IPS DF 19.7 (cell line): ENCODE results near the gene DPH6.
"Not testable (repeated sequence)": the region's sequence is repeated elsewhere in the genome, so short reads cannot be mapped to it uniquely, and the experiment has no call there.

Source experiments
- DNase-seq: peaks from one replicate; pipeline ENCODE4 v3.0.0-alpha.2; 2013; ENCODE audit warnings: low read depth, low spot score

Gene DPH6

GRCh38 chr15:35545824-35546510 is at the start of gene DPH6:
DPH6 (minus strand) TSS chr15:35546165; CDS start chr15:35546141, 24 bp downstream.
- peak; percentile 40 for DNase-seq

- DNase-seq = no peak
Observed at GRCh38 chr15:35595656-35596055, 49.7 kb upstream of the DPH6 start.

GRCh38 chr15:35591987-35592386 is 46.0 kb upstream of the DPH6 start:
- not testable (repeated sequence) for DNase-seq

DNA sequence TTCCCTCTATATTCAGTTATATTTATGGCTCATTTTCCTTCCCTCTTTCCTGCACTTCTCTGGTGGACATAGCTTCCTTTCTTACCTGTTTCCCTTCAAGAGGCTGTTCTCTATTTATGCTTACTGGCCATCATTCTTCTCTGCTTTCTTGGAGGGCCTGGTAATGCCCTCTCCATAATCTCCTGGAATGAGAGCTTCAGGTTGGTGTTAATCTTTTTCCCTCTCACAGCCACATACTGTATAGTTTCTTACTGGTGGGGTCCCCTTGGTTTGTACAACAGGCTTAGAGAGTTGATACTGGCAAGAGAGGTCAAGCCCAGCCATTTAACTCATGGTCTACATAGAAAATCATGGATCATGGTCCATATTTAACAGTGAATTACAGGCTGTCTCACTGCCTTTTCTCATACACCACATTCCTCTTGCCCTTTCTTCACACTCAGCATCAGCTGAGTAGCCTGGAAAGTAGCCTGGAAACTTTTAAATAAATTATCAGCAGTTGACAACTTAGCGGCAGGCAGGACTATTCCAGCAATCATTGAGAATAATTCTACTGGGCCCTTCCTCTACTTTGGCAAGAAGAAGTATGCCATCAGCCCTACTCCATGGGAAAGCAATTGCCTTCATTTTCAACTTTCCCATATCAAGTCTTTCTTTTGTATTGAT is 38.0 kb upstream of the DPH6 start:
- no peak for DNase-seq

DNA sequence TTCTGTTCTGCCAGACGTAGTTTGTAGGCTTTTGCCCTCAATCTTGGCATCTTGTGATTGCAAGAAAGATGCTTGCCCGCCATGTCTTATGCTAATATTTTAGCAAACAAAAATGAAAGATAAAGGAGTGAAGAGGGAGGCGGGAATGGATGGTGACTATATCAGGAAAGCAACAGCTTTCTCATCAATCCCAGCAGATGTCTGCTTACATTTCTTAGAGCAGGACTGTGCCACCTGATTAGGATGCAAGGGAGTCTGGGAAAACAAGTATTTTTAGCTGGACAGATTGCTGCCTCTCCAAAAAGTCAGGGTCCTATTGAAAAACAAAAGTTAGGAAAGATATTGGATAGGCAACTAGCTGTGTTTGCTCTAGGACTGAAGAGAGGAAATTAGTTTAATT is 34.6 kb upstream of the DPH6 start:
- DNase-seq = no peak

- DNase-seq = no peak
Observed at GRCh38 chr15:35567392-35567791, 21.4 kb upstream of the DPH6 start.

GRCh38 chr15:35566991-35567390 is 21.0 kb upstream of the DPH6 start:
- DNase-seq = no peak

DNA sequence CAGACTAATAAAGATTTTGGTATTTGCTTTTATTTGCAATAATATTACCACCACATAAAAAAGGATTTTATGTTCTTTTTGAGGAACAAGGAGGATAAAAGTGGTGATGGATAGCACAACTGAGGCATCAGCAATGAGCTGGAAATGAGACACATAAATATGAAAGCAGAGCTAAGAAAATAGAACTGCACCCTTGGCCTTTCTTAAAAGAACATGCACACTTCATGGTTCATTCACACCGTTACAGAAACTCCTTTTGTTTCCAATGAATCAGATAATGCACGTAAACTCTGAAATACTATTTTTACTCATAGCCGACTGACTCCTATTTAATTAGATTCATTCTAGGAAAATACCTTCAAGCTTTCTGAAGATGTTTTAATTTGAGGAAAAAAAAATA is 19.9 kb upstream of the DPH6 start:
- no peak for DNase-seq

DNA sequence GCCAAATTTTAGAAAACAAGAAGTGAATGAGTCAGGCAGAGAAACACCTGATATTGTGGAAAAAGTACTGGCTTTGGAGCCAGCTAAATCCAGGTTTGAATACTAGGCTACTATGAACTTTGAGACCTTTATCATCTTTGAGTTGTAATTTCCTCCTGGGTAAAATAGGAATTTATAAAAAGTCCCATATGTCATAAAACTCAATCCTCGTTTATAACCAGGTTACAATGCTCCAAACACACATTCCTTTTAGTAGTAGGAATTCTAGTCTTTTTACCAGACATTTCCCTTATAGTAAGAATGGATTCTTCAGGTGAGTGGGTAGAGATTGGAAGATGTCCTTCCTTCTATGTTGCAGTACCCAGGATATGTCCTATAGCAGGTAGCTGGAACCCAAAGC is 16.7 kb upstream of the DPH6 start:
- DNase-seq = no peak

GRCh38 chr15:35561308-35561707 is 15.3 kb upstream of the DPH6 start:
- DNase-seq = no peak

- no peak for DNase-seq
Observed at GRCh38 chr15:35560870-35561269, 14.9 kb upstream of the DPH6 start.

- no peak for DNase-seq
Observed at GRCh38 chr15:35560258-35560657, 14.3 kb upstream of the DPH6 start.

GRCh38 chr15:35559683-35560082 is 13.7 kb upstream of the DPH6 start:
- no peak for DNase-seq

- DNase-seq = no peak
Observed at GRCh38 chr15:35557544-35557943, 11.6 kb upstream of the DPH6 start.

GRCh38 chr15:35557012-35557411 is 11.0 kb upstream of the DPH6 start:
- no peak for DNase-seq

DNA sequence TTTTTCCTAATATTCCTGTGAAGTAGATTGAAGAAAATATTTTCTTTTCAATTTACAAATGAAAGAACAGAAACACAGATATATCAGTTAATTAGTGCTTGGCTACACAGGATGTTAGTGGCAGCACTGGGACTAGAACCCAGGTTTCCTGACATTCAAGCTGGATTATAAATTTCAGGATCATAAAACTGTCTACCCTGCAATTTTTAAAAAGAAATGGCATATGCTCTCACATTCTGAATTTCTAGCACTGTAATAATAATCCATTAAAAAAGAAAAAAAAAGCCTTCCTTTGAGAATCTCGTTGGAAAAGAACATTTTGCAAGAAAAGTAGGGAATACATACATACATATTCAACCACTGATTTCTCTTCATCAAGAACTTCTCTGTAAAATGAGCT is 9.3 kb upstream of the DPH6 start:
- DNase-seq = no peak

DNA sequence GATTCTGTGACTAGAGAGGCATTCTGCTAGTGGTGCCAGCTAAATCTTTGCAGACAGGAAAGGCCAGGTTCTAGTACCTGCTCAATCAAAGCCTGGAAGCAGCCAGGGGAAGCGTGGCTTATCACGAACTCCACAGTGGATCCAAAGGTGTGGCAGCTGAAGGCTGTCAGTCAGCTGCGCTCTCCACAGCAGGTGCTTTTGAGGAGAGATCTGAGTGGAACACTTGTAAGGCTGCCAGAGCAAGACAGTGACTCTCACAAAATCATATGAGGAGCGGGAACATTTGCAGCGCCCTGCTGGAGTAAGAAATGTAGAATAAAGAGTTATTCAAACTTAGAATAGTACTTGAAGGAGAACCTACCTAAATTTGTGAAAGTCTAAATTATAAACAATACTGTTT is 5.0 kb upstream of the DPH6 start:
- DNase-seq = no peak

DNA sequence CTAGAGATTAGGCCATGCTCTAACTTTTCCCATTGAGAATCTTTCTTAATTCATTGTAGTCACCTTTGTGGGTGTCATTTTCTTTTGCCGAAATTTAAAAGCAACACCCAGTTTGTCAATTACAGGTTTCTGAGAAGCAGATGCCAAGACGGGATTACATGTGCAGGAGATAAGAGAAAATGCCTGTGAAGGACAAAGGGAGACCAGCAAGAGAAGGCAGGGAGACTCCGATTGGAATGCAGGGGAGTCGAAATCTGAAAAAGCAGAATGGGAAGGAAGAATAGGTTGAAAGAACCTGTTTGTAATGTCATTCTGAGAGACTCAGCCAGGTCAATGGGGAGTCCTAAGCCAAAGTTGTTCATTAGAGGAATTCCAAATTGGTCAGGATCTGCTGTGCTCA is 3.6 kb upstream of the DPH6 start:
- peak; percentile 23 for DNase-seq

- peak; percentile 54 for DNase-seq
Observed at GRCh38 chr15:35548435-35548834, 2.5 kb upstream of the DPH6 start.

- DNase-seq = peak; percentile 91
Observed at GRCh38 chr15:35547775-35548364, 1.9 kb upstream of the DPH6 start.

- DNase-seq = no peak
Observed at GRCh38 chr15:35546511-35547381, 781 bp upstream of the DPH6 start.

DNA sequence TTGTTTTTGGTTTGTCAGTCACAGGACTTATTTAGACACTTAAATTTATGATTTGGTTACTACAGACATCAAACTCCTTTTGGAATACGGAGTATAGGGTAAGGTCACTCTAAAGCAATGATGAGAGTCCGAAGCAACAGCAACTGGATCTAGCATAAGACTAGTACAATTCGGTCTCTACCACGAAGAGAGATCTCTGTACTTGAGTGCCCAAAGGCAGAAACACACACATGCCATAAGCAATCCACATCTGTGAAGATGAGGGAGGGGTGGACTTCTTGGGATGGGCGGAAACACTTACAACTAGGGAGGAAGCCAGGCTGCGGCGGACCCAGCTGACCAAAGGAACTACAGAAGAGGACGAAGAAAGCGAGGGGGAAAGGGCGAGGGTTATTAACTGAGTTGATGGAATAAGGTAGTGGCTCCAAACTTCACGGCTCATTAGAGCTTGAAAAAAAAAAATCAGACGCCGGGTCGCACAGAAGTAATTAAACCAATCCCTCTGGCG is 595 bp downstream of the DPH6 start:
- DNase-seq = no peak
